Activated CD8-positive, alpha-beta memory T cell treated with anti-CD3 and anti-CD28 coated beads, Interleukin-2, amount 50 U/mL, for 48 hours (primary cell): Measurements from ENCODE around the gene RIC8B.

Source experiments
- DNase-seq: peaks from one replicate; pipeline ENCODE4 v3.0.0-alpha.2; 2020

RIC8B gene

GRCh38 chr12:106801830-106802533, 27.5 kb downstream of the RIC8B start:
- DNase-seq: no peak

GRCh38 chr12:106804668-106805067, 30.2 kb downstream of the RIC8B start:
- DNase-seq: no peak

- DNase-seq: no peak
Observed at GRCh38 chr12:106814714-106815113, 40.2 kb downstream of the RIC8B start.

GRCh38 chr12:106815741-106816140, 41.3 kb downstream of the RIC8B start:
- DNase-seq: no peak

GRCh38 chr12:106816231-106816630, 41.7 kb downstream of the RIC8B start:
- no peak for DNase-seq

GRCh38 chr12:106819991-106820390, 45.5 kb downstream of the RIC8B start:
- DNase-seq: no peak

- no peak for DNase-seq
Observed at GRCh38 chr12:106831699-106832098, 57.2 kb downstream of the RIC8B start.

GRCh38 chr12:106837782-106838181, 63.3 kb downstream of the RIC8B start:
- no peak for DNase-seq

GRCh38 chr12:106839333-106839732, 64.9 kb downstream of the RIC8B start:
- DNase-seq: no peak

GRCh38 chr12:106840243-106840642, 65.8 kb downstream of the RIC8B start:
- DNase-seq: no peak

GRCh38 chr12:106841510-106842302, 67.2 kb downstream of the RIC8B start:
- DNase-seq: no peak

GRCh38 chr12:106845902-106846301, 71.4 kb downstream of the RIC8B start:
- DNase-seq: no peak

GRCh38 chr12:106847861-106848260, 73.4 kb downstream of the RIC8B start:
- no peak for DNase-seq

- DNase-seq: no peak
Observed at GRCh38 chr12:106851306-106851705, 76.8 kb downstream of the RIC8B start.

- no peak for DNase-seq
Observed at GRCh38 chr12:106854723-106855122, 80.2 kb downstream of the RIC8B start.

GRCh38 chr12:106855221-106855758, 80.8 kb downstream of the RIC8B start:
- DNase-seq: no peak

- DNase-seq: no peak
Observed at GRCh38 chr12:106861984-106862916, 87.8 kb downstream of the RIC8B start.

- no peak for DNase-seq
Observed at GRCh38 chr12:106863189-106863588, 88.7 kb downstream of the RIC8B start.

- DNase-seq: no peak
Observed at GRCh38 chr12:106865683-106866082, 91.2 kb downstream of the RIC8B start.

- no peak for DNase-seq
Observed at GRCh38 chr12:106866426-106867080, 92.1 kb downstream of the RIC8B start.

GRCh38 chr12:106867651-106868050, 93.2 kb downstream of the RIC8B start:
- no peak for DNase-seq

- DNase-seq: no peak
Observed at GRCh38 chr12:106868982-106869700, 94.7 kb downstream of the RIC8B start.
